CD4-positive, alpha-beta T cell (primary cell): Measurements from ENCODE around the gene ABHD8. TPM values are rescaled to one million over a fixed set of nuclear protein-coding genes. Genes with fewer than 3 reads are reported as not detected.

Experiments used
- ATAC-seq: fragments of 200-7000 bp; cut with Tn5 transposase; one replicate; pipeline ENCODE4 v1.10.0; 2022; ENCODE audit warnings: mild to moderate bottlenecking; ENCODE audit not compliant: poor library complexity
- CTCF ChIA-PET: fragments of 350-600 bp; sonication (Branson Sonifier 250); formaldehyde crosslinking; loops from one replicate; lab custom pipeline; 2021; ENCODE audit warnings: antibody characterized with exemption, inconsistent platforms; lab: Charles Lee
- POLR2A ChIA-PET: fragments of 350-600 bp; sonication (Branson Sonifier 250); formaldehyde crosslinking; loops from one replicate; lab custom pipeline; 2021; ENCODE audit warnings: antibody characterized with exemption, inconsistent platforms; lab: Charles Lee
- DNase-seq, 14 experiments: peaks; one replicate each; pipeline ENCODE4 v3.0.0-alpha.2; 2013 to 2020; ENCODE audit warnings: mixed read lengths in 2 of 14
- H3K27ac ChIP-seq, 2 donors: one replicate each; pipeline versions ENCODE4 v1.5.1 to v1.7.0; 2013; ENCODE audit warnings: low read length in 2 of 2, low read depth in 1 of 2, mild to moderate bottlenecking in 1 of 2
- H3K27me3 ChIP-seq, 2 experiments: 1 replicate in 1 of 2; 2 replicates in 1 of 2; pipeline versions ENCODE4 v1.6.1 to v1.7.0; 2013; ENCODE audit warnings: low read length in 2 of 2, control low read depth in 1 of 2, mild to moderate bottlenecking in 1 of 2, moderate library complexity in 1 of 2; ENCODE audit not compliant: insufficient read depth in 2 of 2, control insufficient read depth in 1 of 2
- H3K36me3 ChIP-seq: one replicate; pipeline ENCODE4 v1.6.1; 2013; ENCODE audit warnings: low read length, control low read depth; ENCODE audit not compliant: insufficient read depth
- H3K4me1 ChIP-seq: one replicate; pipeline ENCODE4 v1.6.1; 2013; ENCODE audit warnings: low read length, control low read depth; ENCODE audit not compliant: insufficient read depth
- H3K4me3 ChIP-seq: one replicate; pipeline ENCODE4 v1.5.1; 2013; ENCODE audit warnings: mild to moderate bottlenecking, low read length, moderate library complexity
- H3K9me3 ChIP-seq, 2 experiments: 1 replicate in 1 of 2; 2 replicates in 1 of 2; pipeline versions ENCODE4 v1.6.1 to v1.7.0; 2013; ENCODE audit warnings: low read length in 2 of 2, mild to moderate bottlenecking in 2 of 2, control low read depth in 1 of 2, moderate library complexity in 1 of 2; ENCODE audit not compliant: control insufficient read depth in 1 of 2, insufficient read depth in 1 of 2
- H3K27ac Mint-ChIP-seq: one replicate; pipeline ENCODE4 v1.8.0; 2020; ENCODE audit warnings: mixed read lengths
- H3K27me3 Mint-ChIP-seq: one replicate; pipeline ENCODE4 v1.8.0; 2021; ENCODE audit warnings: mixed read lengths
- H3K36me3 Mint-ChIP-seq: one replicate; pipeline ENCODE4 v1.8.0; 2021; ENCODE audit warnings: low read depth, mixed read lengths
- H3K4me1 Mint-ChIP-seq: one replicate; pipeline ENCODE4 v1.8.0; 2021; ENCODE audit warnings: low read depth, mixed read lengths
- H3K4me3 Mint-ChIP-seq: one replicate; pipeline ENCODE4 v1.8.0; 2020; ENCODE audit warnings: mild to moderate bottlenecking, mixed read lengths
- H3K9me3 Mint-ChIP-seq: one replicate; pipeline ENCODE4 v1.8.0; 2020; ENCODE audit warnings: mixed read lengths
- CTCF ChIP-seq: fragments of 200-600 bp; IDR thresholded peaks from one replicate; pipeline ENCODE4 v1.8.0; 2022; ENCODE audit warnings: antibody characterized with exemption, mild to moderate bottlenecking
- intact Hi-C, 2 experiments: fragments of 100-400 bp; cut with DNase I in 1 of 2; cut with micrococcal nuclease in 1 of 2; formaldehyde crosslinking; loops; one replicate each; pipeline versions ENCODE4 v1.15.1 to v1.9.0; 2023 to 2025; cut with DNase I, micrococcal nuclease
- total RNA-seq, 174 experiments: library from RNA in 2 of 174; stranded (reverse) in 2 of 174; gene quantifications; one replicate each; pipeline ENCODE4 v1.2.3 and lab custom pipeline; 2021 to 2026

Gene ABHD8
- total RNA-seq, 2 experiments from 2014 or later = 4.4 to 4.6 TPM

- Histone ChIP-seq H3K4me3 (no peak overlapping the region), H3K27me3 (no peaks in the 10 kb centered on the region), H3K27ac (no peak overlapping the region), H3K9me3 (peaks cover 0 to 5% of the 10 kb centered on the region in 2 experiments), H3K4me1 (peaks cover 18% of the 10 kb centered on the region), H3K36me3 (no peaks in the 10 kb centered on the region)
- Mint-ChIP-seq H3K27me3 (peaks cover 4% of the 10 kb centered on the region), H3K27ac (no peak overlapping the region), H3K36me3 (no peaks in the 10 kb centered on the region), H3K4me3 (no peak overlapping the region), H3K4me1 (peaks cover 9% of the 10 kb centered on the region), H3K9me3 (no peaks in the 10 kb centered on the region)
- DNase-seq = peak in 5 of 14 experiments; percentile 18 to 65 (median 32)
- intact Hi-C loops = no loop called here
- no peak for TF ChIP-seq CTCF
- ATAC-seq = no peak
- POLR2A ChIA-PET = no interaction called here
- CTCF ChIA-PET = no interaction called here
Observed at GRCh38 chr19:17289489-17289888, 13.7 kb downstream of the ABHD8 start.

DNA sequence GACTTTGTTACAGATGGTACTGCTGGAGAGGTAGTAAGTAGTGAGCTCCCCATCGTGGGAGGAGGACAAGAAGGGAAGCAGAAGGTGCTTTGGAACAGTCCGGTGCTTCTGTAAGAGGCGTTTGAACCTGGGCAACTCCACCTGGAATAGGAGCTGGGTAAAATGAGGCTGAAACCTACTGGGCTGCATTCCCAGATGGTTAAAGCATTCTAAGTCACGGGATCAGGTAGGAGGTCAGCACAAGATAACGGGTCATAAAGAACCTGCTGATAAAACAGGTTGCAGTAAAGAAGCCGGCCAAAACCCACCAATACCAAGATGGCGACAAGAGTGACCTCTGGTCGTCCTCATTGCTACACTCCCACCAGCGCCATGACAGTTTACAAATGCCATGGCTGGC is 16.5 kb downstream of the ABHD8 start:
- Mint-ChIP-seq H3K27ac (no peak overlapping the region), H3K27me3 (peaks cover 9% of the 10 kb centered on the region), H3K36me3 (no peaks in the 10 kb centered on the region), H3K4me1 (peaks cover 8% of the 10 kb centered on the region), H3K9me3 (no peaks in the 10 kb centered on the region), H3K4me3 (no peak overlapping the region)
- ChIA-PET CTCF (interaction anchor here (0.6 kb wide), 1 partner anchor 213 kb away, joined by 3 read pairs; no protein-coding TSS in a partner anchor), POLR2A (no interaction called here)
- H3K36me3 ChIP-seq = no peaks in the 10 kb centered on the region
- TF ChIP-seq CTCF = no peak
- H3K27me3 ChIP-seq = no peaks in the 10 kb centered on the region
- H3K27ac ChIP-seq = no peak overlapping the region
- no peaks in the 10 kb centered on the region for H3K9me3 ChIP-seq
- H3K4me1 ChIP-seq = peaks cover 18% of the 10 kb centered on the region
- no peak overlapping the region for H3K4me3 ChIP-seq
- DNase-seq (no peak), ATAC-seq (no peak)
- intact Hi-C loops = no loop called here

- no peaks in the 10 kb centered on the region for H3K36me3 ChIP-seq
- Mint-ChIP-seq H3K4me3 (no peak overlapping the region), H3K27ac (no peak overlapping the region), H3K9me3 (no peaks in the 10 kb centered on the region), H3K4me1 (peaks cover 11% of the 10 kb centered on the region), H3K27me3 (peaks cover 13% of the 10 kb centered on the region), H3K36me3 (no peaks in the 10 kb centered on the region)
- ChIA-PET POLR2A (no interaction called here), CTCF (no interaction called here)
- ATAC-seq (no peak), DNase-seq (no peak)
- intact Hi-C loops = no loop called here
- H3K27me3 ChIP-seq = peaks cover 0 to 4% of the 10 kb centered on the region in 2 experiments
- no peak for TF ChIP-seq CTCF
- H3K27ac ChIP-seq = no peak overlapping the region
- no peak overlapping the region for H3K4me3 ChIP-seq
- peaks cover 21% of the 10 kb centered on the region for H3K4me1 ChIP-seq
- H3K9me3 ChIP-seq = no peaks in the 10 kb centered on the region
Observed at GRCh38 chr19:17286263-17286662, 17.0 kb downstream of the ABHD8 start.
